GM12878 (cell line): Measurements from ENCODE around the gene ORM2. TPM values are rescaled to one million over a fixed set of nuclear protein-coding genes. Genes with fewer than 3 reads are reported as not detected.

Source experiments
- ATAC-seq: fragments of 200-7000 bp; cut with Tn5 transposase; 3 replicates; pipeline ENCODE4 v1.9.1; 2020; ENCODE audit warnings: mild to moderate bottlenecking, moderate library complexity
- BruUV-seq: library from RNA; stranded (reverse); fragments of 400-500 nt; replicated peaks from 2 replicates; lab custom pipeline; 2021; lab: Mats Ljungman, UMichigan
- CTCF ChIA-PET: fragments of 300-600 bp; sonication (Branson Sonifier 250); formaldehyde crosslinking; extraction: SDS; loops from one replicate; lab custom pipeline; 2021; ENCODE audit warnings: inconsistent platforms; lab: Yijun Ruan, JAX
- POLR2A ChIA-PET: fragments of 350-600 bp; formaldehyde crosslinking; extraction: SDS; loops from one replicate; lab custom pipeline; 2021; ENCODE audit warnings: inconsistent platforms; lab: Charles Lee
- RAD21 ChIA-PET: fragments of 300-600 bp; sonication (Branson Sonifier 250); formaldehyde crosslinking; loops from one replicate; lab custom pipeline; 2023; ENCODE audit warnings: antibody characterized with exemption; ENCODE audit not compliant: unreplicated experiment; lab: Charles Lee
- SMC1A ChIA-PET: fragments of 300-600 bp; sonication (Branson Sonifier 250); formaldehyde crosslinking; loops from one replicate; lab custom pipeline; 2023; ENCODE audit not compliant: unreplicated experiment, uncharacterized antibody; lab: Charles Lee
- DNase-seq: peaks from one replicate; pipeline ENCODE4 v3.0.0-alpha.2; 2011; ENCODE audit warnings: low read depth, low spot score
- FAIRE-seq: peaks from 3 replicates; lab custom pipeline; 2011; peaks lifted over from hg19 to GRCh38; lab: Jason Lieb, UNC
- H2AFZ ChIP-seq: 2 replicates; pipeline ENCODE4 v1.6.0; 2011; ENCODE audit warnings: low read depth, low read length, control low read depth; ENCODE audit not compliant: control insufficient read depth
- H3K27ac ChIP-seq: 2 replicates; pipeline ENCODE4 v1.5.1; 2011; ENCODE audit warnings: control low read depth; ENCODE audit not compliant: control insufficient read depth, insufficient read depth
- H3K27me3 ChIP-seq, 2 experiments: replicated peaks in 1 of 2; 2 replicates each; pipeline versions ENCODE4 v1.6.0 to v1.6.1; 2011; ENCODE audit warnings: low read length in 1 of 2; ENCODE audit not compliant: control insufficient read depth in 2 of 2, insufficient read depth in 2 of 2
- H3K36me3 ChIP-seq, 2 experiments: 2 replicates each; pipeline ENCODE4 v1.5.1; 2011; ENCODE audit warnings: low read length in 1 of 2; ENCODE audit not compliant: control insufficient read depth in 2 of 2, insufficient read depth in 2 of 2
- H3K4me1 ChIP-seq: 2 replicates; pipeline ENCODE4 v1.6.1; 2011; ENCODE audit warnings: mild to moderate bottlenecking, low read length, moderate library complexity, mixed read lengths; ENCODE audit not compliant: control insufficient read depth, insufficient read depth
- H3K4me2 ChIP-seq: 2 replicates; pipeline ENCODE4 v1.6.0; 2011; ENCODE audit warnings: control low read depth; ENCODE audit not compliant: control insufficient read depth, insufficient read depth
- H3K4me3 ChIP-seq: fragments of 200-600 bp; sonication (generic); 2 replicates; pipeline ENCODE4 v1.5.1; 2016
- H3K79me2 ChIP-seq: 2 replicates; pipeline ENCODE4 v1.6.0; 2011; ENCODE audit warnings: low read length; ENCODE audit not compliant: control insufficient read depth, insufficient read depth
- H3K9ac ChIP-seq: 2 replicates; pipeline ENCODE4 v1.8.0; 2011; ENCODE audit warnings: low read length, control low read depth, mixed read lengths; ENCODE audit not compliant: control insufficient read depth, insufficient read depth
- H3K9me3 ChIP-seq: replicated peaks from 3 replicates; pipeline ENCODE4 v1.5.1; 2011; ENCODE audit warnings: mild to moderate bottlenecking, low read length; ENCODE audit not compliant: control insufficient read depth, insufficient read depth
- H4K20me1 ChIP-seq: 2 replicates; pipeline ENCODE4 v1.6.0; 2011; ENCODE audit not compliant: control insufficient read depth, insufficient read depth
- BCLAF1 ChIP-seq: fragments of 450-650 bp; IDR thresholded peaks from 2 replicates; pipeline ENCODE4 v1.6.1; 2017; ENCODE audit warnings: antibody characterized with exemption, mild to moderate bottlenecking, moderate library complexity
- E2F4 ChIP-seq: IDR thresholded peaks from 2 replicates; pipeline ENCODE4 v1.6.1; 2012; ENCODE audit warnings: low read depth, low read length, improper control_type of control experiment
- IKZF2 ChIP-seq, 2 experiments: fragments of 450-650 bp; IDR thresholded peaks; 2 replicates each; pipeline ENCODE4 v1.6.1; 2017; ENCODE audit warnings: mild to moderate bottlenecking in 2 of 2, moderate library complexity in 2 of 2
- KDM1A ChIP-seq: fragments of 200-600 bp; sonication (generic); IDR thresholded peaks from 2 replicates; pipeline ENCODE4 v1.6.1; 2016; ENCODE audit warnings: borderline replicate concordance
- RAD21 ChIP-seq: IDR thresholded peaks from 2 replicates; pipeline ENCODE4 v1.6.1; 2011; ENCODE audit warnings: mild to moderate bottlenecking, low read depth, low read length, moderate library complexity; ENCODE audit not compliant: insufficient read depth
- RAD51 ChIP-seq: fragments of 450-650 bp; IDR thresholded peaks from 2 replicates; pipeline ENCODE4 v1.6.1; 2016; ENCODE audit warnings: moderate library complexity, mild to moderate bottlenecking, inconsistent platforms
- TARDBP ChIP-seq: IDR thresholded peaks from 2 replicates; pipeline ENCODE4 v1.6.1; 2016; ENCODE audit warnings: borderline replicate concordance
- TCF3 ChIP-seq: IDR thresholded peaks from 2 replicates; pipeline ENCODE4 v1.6.1; 2012; ENCODE audit warnings: low read depth, mild to moderate bottlenecking, low read length, borderline replicate concordance; ENCODE audit not compliant: insufficient read depth
- ZNF592 ChIP-seq: fragments of 450-650 bp; IDR thresholded peaks from 2 replicates; pipeline ENCODE4 v1.6.1; 2017; ENCODE audit warnings: mild to moderate bottlenecking, moderate library complexity
- WGBS: methylation state at CpG from one replicate; pipeline ENCODE4 v1.1.6; 2016; ENCODE audit warnings: low lambda C conversion rate; ENCODE audit not compliant: insufficient replicate concordance, insufficient coverage; ENCODE audit errors: missing lambda C conversion rate; 5-methylcytosine and 5-hydroxymethylcytosine counted together
- in situ Hi-C: fragments of 300-500 bp; cut with MboI; formaldehyde crosslinking; loops from 9 replicates; pipeline ENCODE4 v1.14.3; 2018; ENCODE audit warnings: mixed read lengths
- intact Hi-C: fragments of 100-400 bp; cut with micrococcal nuclease; formaldehyde crosslinking; loops from one replicate; pipeline ENCODE4 v1.14.2; 2022; ENCODE audit not compliant: unreplicated experiment
- polyA plus RNA-seq, 11 experiments: library from polyadenylated mRNA; depleted of rRNA in 4 of 11; unstranded in 6 of 11; stranded (reverse) in 5 of 11; fragments of >200 nt; fragmentation: Nextera tagmentation in 4 of 11; fragmentation: Illumina TruSeq in 1 of 11; extraction: Ambion mirVana in 4 of 11; extraction: Trizol in 1 of 11; gene quantifications; 1 replicate in 1 of 11; 2 replicates in 10 of 11; pipeline versions ENCODE4 v1.2.1 to v1.2.3, GENCODE V29; 2011 to 2016; ENCODE audit warnings: inconsistent platforms in 2 of 11, missing spikeins in 2 of 11, low read depth in 1 of 11
- total RNA-seq, 4 experiments: library from RNA; depleted of rRNA in 3 of 4; stranded (reverse); fragments of >200 nt in 3 of 4; fragmentation: Illumina TruSeq in 1 of 4; extraction: Trizol in 1 of 4; gene quantifications; 2 replicates each; pipeline versions ENCODE4 v1.2.1 to v1.2.3, GENCODE V29; 2013 to 2021

The ORM2 gene
- total and polyA plus RNA-seq, 10 of the 15 experiments (the other 5 are each of a cell fraction or from before 2014, with no cell fraction given): 0.64 TPM; not detected in 9

- in situ Hi-C loops: no loop called here
- ChIA-PET CTCF (interaction anchor here (1.0 to 3.3 kb wide), 2 partner anchors 13 to 33 kb away, joined by 3 to 18 read pairs; no protein-coding TSS in a partner anchor), POLR2A (interaction anchor here (1.0 to 5.1 kb wide), 2 partner anchors 12 to 38 kb away, joined by 7 to 24 read pairs; no protein-coding TSS in a partner anchor), RAD21 (no interaction called here), SMC1A (interaction anchor here (0.6 to 1.8 kb wide), 4 partner anchors 10 to 45 kb away, joined by 3 to 9 read pairs (median 5); no protein-coding TSS in a partner anchor)
- Histone ChIP-seq H2AFZ (no peak overlapping the region), H4K20me1 (no peaks in the 10 kb centered on the region), H3K4me3 (no peak overlapping the region), H3K4me1 (peaks cover 25% of the 10 kb centered on the region), H3K9me3 (no peaks in the 10 kb centered on the region), H3K79me2 (no peaks in the 10 kb centered on the region), H3K9ac (no peak overlapping the region), H3K27ac (no peak overlapping the region), H3K36me3 (peaks cover 41 to 52% of the 10 kb centered on the region in 2 experiments), H3K4me2 (no peak overlapping the region), H3K27me3 (no peaks in the 10 kb centered on the region)
- intact Hi-C loops: no loop called here
- no peak for FAIRE-seq
- TF ChIP-seq RAD51: no peak
- no peak for TF ChIP-seq TARDBP
- TF ChIP-seq KDM1A: no peak
- no peak for TF ChIP-seq IKZF2 (IDR thresholded peaks at IDR 0.05)
- no peak for TF ChIP-seq BCLAF1
- no peak for TF ChIP-seq RAD21
- no peak for TF ChIP-seq TCF3
- no peak for TF ChIP-seq E2F4
- no peak for TF ChIP-seq ZNF592
- WGBS: 85% methylated on average over 4 of the region's 4 CpGs
- no peak for DNase-seq
- ATAC-seq: no peak
- no TSS peak for BruUV-seq
Observed at GRCh38 chr9:114351932-114352331, 22.3 kb downstream of the ORM2 start.
